H54 (cell line): Measurements from ENCODE around the gene ZNF428.
"Not testable (repeated sequence)": the region's sequence is repeated elsewhere in the genome, so short reads cannot be mapped to it uniquely, and the experiment has no call there.

ENCODE experiments used
- DNase-seq: peaks from one replicate; pipeline ENCODE4 v3.0.0; 2011; ENCODE audit warnings: low spot score, mixed read lengths; ENCODE audit not compliant: insufficient read length
- FAIRE-seq: peaks from 3 replicates; lab custom pipeline; 2011; peaks lifted over from hg19 to GRCh38; lab: Jason Lieb, UNC
- POLR2A ChIP-seq: IDR thresholded peaks from 2 replicates; pipeline ENCODE4 v1.6.1; 2011; ENCODE audit warnings: low read depth, mild to moderate bottlenecking, low read length

The ZNF428 gene

GRCh38 chr19:43651758-43652545 is 32.5 kb upstream of the ZNF428 start:
- no peak for TF ChIP-seq POLR2A
- FAIRE-seq (no peak), DNase-seq (no peak)

- DNase-seq, FAIRE-seq: not testable (repeated sequence)
Measured at GRCh38 chr19:43650276-43650675, 30.8 kb upstream of the ZNF428 start.

- TF ChIP-seq POLR2A = no peak
- no peak for FAIRE-seq
Measured at GRCh38 chr19:43649514-43649913, 30.1 kb upstream of the ZNF428 start.

GRCh38 chr19:43648633-43649032 is 29.2 kb upstream of the ZNF428 start:
- no peak for TF ChIP-seq POLR2A
- DNase-seq (no peak), FAIRE-seq (no peak)

More at GRCh38 chr19:43649514-43649913, 30.1 kb upstream of the ZNF428 start:
- no peak for DNase-seq

- DNase-seq (no peak), FAIRE-seq (no peak)
- TF ChIP-seq POLR2A = no peak
Measured at GRCh38 chr19:43644181-43644580, 24.8 kb upstream of the ZNF428 start.

GRCh38 chr19:43643326-43643725 is 23.9 kb upstream of the ZNF428 start:
- DNase-seq (no peak), FAIRE-seq (no peak)
- TF ChIP-seq POLR2A = no peak

GRCh38 chr19:43642531-43642930 is 23.1 kb upstream of the ZNF428 start:
- no peak for FAIRE-seq
- DNase-seq = no peak
- no peak for TF ChIP-seq POLR2A

GRCh38 chr19:43641333-43641732 is 21.9 kb upstream of the ZNF428 start:
- TF ChIP-seq POLR2A = no peak
- DNase-seq (no peak), FAIRE-seq (no peak)

GRCh38 chr19:43640424-43640757 is 21.0 kb upstream of the ZNF428 start:
- FAIRE-seq (no peak), DNase-seq (no peak)
- TF ChIP-seq POLR2A = no peak

- TF ChIP-seq POLR2A = no peak
- FAIRE-seq = no peak
- DNase-seq = no peak
Measured at GRCh38 chr19:43639519-43640423, 20.3 kb upstream of the ZNF428 start, which contains the start of gene CADM4. TSS of gene CADM4 (minus strand) at chr19:43639850. CDS start at chr19:43639790, 60 bp downstream.

- DNase-seq (no peak), FAIRE-seq (no peak)
- TF ChIP-seq POLR2A = no peak
Measured at GRCh38 chr19:43638995-43639518, 19.6 kb upstream of the ZNF428 start.

- TF ChIP-seq POLR2A = no peak
- DNase-seq (no peak), FAIRE-seq (no peak)
Measured at GRCh38 chr19:43638214-43638994, 19.0 kb upstream of the ZNF428 start.

GRCh38 chr19:43636121-43636683 is 16.8 kb upstream of the ZNF428 start:
- DNase-seq = peak; percentile 78
- no peak for FAIRE-seq

GRCh38 chr19:43635561-43635940 is 16.1 kb upstream of the ZNF428 start:
- DNase-seq, FAIRE-seq: not testable (repeated sequence)

More at GRCh38 chr19:43636121-43636683, 16.8 kb upstream of the ZNF428 start:
- no peak for TF ChIP-seq POLR2A
